Fibroblast of the conjunctiva (primary cell): ENCODE results near the gene HTR6.
"Not testable (repeated sequence)": the region's sequence is repeated elsewhere in the genome, so short reads cannot be mapped to it uniquely, and the experiment has no call there.

Experiments
- DNase-seq: peaks from one replicate; pipeline ENCODE4 v3.0.0-alpha.2; 2010; ENCODE audit warnings: low read depth

HTR6 gene

DNA sequence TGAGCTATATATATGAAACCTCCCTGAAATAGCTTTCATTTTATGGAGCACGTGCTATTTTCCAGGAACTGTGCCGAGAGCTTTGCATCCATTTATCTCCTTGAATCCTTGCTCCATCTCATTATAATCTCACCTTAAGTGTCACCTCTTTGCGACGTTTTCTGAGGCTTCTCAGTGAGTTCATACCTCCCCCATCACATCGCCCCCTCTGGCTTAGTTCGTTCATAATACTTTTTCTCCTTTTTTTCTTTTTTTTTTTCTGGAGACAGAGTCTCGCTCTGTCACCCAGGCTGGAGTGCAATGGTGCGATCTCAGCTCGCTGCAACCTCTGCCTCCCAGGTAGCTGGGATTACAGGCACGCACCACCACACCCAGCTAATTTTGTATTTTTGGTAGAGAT lies 25.4 kb upstream of the HTR6 start:
- DNase-seq, result not testable (repeated sequence)

DNA sequence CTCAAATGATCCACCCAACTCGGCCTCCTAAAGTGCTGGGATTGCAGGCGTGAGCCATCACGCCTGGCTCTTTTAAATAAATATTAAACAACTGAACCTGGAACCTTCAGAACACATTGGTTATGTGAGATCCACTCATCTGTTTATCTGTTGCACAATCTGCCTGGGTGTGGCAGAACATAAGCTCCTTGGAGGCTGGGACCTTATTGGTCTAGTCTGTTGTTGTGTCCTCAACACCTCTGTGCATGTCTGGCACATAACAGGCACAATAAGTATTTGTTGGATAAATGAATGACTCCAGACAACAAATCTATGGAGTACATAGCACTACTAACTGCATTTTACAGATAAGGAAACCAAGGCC lies 24.7 kb upstream of the HTR6 start:
- no peak for DNase-seq

DNA sequence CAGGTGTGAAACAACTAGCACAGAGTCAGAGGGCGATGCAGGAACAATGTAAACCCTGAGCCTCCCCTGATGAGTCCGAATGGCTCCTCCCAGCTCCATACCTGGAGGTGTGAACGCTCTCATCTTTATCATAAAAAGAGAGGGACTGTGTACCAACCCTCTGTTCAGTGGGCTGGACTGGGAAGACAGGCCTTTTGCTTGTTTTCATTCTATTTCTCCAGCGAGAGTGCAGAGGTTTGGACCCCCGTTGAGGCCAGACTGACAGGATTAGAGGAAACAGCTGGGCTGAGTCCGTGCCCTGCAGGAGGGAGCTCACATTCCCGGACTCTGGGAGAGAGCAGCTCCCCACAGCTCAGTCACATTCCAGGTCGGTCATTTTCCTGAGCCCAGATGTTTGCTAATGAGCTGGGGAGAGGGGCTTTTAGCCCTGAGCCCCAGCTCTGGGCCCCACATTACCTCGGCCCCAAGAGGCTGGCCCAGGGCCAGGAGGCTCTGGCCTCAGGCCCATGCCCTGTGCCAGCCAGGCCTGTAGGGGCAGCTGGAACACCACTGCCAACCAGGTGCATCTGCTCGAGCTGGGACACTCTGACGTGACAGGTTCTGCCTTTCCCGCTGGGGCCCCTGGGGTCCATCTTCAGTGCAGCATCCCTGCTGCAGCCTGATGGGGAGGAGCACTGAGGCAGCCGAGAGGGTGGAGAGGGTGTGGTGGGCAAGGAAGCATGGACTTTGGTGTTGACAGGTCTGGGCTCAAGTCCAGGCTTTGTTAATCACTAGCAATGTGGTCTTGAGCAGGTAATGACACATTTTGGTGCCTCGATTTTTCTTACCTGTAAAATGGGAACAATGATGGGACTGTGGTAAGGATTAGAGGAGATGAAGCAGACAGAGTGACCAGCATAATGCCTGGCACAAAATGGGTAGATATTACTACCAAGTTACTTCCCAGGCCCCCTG lies 24.0 kb upstream of the HTR6 start:
- DNase-seq, result no peak

DNA sequence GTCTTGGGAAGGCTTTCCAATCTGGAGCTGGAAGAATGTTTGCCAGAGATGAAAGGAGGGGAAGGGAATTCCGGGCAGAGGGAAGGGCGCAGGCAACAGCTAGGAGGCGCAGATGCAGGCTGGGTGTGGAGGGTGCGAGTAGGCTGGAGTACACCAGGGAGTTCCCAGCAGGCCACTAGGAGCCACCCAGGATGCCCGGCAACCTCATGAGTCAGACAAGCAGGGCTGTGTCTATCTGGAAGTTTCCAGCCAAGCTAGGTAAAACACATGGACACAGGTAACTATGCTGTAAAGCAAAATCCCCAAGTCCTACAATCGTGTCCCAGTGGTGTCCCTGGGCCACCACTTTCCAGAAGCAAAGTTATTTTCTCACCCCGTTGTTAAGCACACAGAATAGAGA lies 21.6 kb upstream of the HTR6 start:
- DNase-seq, result no peak

DNA sequence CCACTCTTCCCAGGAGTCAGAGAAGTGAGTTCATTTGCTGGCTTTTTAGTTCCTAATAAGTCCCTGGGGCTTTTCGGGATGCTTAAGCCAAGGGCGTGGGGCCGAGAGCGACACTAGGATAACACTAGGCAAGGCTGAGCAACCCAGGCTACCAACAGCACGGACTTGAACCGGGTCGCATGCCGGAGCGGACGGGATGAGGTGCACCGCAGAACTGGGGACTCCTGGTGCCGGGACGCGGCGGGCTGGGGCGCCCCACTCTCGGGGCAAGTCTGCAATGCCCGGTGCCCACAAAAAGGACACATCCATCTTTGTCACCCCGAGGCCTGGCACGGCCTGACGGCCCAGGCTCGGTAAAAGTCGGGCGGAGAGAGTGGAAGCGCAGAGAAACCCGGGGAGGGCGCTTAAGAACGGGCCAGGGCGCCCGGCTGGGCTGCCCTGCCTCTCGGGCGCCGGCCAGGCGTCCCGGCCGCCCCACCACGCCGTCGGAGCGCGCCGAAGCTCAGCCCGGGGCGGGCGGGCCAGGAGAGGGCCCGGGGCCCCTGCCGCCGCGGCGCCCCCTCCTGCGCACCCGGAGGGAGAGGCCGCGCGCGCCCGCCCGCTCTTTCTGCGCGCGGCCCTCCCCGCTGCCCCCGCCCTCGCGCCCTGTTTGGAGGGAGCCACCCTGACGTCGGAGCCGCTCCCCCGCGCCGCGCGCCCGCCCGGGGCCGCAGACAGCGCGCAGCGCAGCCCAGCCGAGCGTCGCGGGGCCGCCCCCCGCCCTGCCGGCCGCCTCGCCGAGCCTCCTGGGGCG lies 20.9 kb upstream of the HTR6 start, which contains the start of gene NBL1:
TSS of gene NBL1 (plus strand) at position 710 of the 793 bp plus-strand sequence. CDS start 10,720 bp downstream, outside the sequence.
- no peak for DNase-seq

DNA sequence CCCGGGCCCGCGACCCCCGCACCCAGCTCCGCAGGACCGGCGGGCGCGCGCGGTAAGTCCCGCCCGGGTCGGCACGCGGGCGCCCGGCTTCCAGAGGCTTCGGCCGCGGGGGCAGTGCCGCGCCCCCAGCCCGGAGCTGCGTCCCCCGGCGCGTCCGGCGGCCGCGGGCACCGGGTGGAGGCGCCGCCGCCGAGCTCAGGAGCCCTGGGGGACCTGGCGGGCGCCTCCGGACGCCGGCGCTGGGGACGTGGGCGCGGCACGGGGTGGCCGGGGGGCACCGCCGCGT lies 20.3 kb upstream of the HTR6 start:
- DNase-seq, result no peak

DNA sequence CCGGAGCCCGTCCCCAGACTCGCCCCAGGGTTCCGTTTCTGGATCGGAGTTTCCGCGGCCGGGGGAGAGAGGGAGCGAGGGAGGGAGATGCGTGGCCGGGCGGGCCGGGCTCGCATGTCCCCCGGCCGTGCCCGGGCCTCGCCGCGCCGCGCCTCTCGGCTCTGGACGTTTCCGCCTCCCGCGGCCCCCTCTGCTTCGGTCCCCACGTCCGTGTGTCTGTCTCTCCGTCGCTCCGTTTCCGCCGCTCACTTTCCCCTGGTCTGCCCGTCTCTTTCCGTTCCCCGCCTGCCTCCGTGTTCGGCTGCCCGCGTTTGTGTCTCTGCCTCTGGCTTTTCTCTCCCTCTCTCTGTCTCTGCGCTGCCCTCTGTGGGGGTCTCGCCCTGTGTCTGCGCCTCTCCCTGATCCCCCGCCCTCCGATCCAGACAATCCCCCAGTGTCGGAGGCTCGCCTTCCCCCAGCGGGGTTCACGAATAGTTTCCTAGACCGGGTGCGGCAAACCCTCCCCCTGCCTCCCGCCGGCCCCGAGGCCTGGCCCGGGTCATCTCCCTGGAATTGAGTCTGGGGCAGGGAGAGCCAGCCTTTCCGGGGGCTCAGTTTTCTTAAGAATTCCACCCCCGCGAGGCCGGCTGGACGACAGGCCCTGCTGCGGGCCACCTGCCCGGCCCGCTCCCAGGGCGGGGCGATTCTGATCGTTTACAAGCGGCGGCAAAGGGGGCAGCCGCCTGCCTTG lies 19.8 kb upstream of the HTR6 start:
- DNase-seq, result no peak

DNA sequence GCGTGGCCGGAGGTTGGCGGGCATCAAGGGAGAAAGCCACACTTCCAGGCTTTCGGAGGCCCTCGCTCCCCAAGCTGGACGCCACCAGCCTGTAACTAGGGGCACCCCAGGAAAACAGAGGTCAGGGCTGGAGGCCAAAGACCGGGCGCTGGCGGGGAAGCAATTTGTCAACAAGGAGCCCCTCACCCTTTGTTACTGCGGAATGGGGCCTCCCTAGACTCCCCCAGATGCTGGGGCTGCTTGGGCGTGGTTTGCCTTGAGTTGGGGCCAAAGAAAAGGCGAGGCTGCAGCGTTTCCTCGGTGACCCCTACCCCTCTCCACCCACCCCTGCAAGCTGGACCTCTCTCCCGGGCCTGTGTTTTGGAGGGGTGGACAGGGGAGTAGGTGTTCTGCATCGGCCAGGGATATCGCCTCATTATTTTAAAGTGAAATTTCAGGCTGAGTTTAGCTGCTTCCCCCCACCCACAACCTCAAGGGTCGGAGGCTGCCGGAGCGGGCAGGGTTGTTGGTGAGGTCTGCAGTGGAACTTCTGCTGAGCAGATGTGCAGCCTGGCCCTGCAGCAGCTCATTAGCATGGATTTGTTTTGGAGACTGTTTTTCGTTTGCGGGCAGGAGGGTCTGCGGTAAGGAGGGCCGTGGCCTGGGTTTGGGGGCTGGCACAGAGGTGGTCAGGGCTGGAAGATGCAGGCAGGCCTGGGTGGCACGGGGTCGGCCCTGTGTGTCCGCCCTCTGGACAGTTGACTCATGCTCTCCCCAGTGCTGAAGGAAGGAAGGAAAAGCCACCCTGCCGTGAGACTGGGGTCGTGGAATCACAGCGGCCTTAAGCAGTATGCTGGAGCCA lies 19.0 kb upstream of the HTR6 start:
- DNase-seq, result no peak

DNA sequence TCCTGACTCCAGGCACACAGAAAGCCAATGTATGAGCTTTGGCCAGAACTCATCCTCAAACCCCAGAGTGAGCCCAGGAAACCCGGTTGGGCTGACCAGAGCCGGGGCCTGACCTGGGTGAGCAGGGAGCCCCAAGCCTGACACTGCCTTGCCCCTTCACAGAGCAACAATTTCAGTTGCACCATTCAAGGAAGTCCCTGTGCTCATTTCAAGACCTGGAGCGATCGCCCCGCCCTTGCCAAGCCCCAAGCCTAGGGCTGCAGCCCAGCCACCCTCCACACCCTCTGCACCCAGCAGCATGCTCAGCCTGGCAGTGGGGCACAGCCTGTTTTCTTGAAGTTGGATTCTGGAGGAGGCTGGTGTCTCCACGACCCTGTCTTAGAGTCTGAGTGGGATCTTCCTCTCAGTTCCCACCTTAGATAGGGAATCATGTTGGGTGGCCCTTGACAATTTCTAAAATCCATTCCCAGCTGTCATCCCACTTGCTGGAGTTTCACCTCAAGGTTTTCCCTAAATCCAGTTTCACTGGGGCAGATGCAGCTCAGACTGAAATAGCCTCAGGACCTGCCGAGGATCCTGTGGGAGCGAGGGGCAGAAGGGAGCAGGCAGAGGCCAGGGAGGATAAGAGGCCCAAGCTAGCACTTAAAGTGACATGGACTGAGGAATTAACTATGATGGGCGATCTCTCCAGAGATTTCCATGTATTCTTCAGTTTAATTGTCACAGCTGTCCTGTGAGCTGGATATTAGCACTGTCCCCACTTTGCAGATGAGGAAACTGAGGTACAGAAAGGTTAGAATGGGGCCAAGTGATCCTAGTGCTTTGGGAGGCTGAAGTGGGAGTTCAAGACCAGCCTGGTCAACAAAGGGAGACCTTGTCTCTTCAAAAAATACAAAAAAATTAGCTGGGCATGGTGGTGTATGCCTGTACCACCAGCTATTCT lies 18.0 kb upstream of the HTR6 start:
- no peak for DNase-seq

DNA sequence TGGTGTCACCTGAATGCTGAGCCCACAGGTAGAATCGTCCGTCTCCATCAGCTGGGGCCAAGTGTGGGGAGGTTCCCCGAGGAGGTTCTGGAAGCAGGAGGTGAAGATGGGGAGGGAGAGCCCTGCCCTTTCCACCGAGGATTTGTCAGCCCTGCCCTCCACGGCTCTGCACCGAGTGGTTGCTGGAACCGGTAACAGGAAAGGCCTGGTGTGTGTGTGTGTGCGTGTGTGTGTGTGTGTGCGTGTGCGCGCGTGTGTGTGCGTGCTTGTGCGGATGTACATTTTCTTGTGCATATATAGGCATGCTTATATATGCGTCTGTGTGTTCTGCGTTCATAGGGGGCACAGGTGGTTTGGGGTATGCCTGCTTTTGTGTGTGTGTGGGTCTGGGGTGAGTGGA lies 17.0 kb upstream of the HTR6 start:
- no peak for DNase-seq

DNA sequence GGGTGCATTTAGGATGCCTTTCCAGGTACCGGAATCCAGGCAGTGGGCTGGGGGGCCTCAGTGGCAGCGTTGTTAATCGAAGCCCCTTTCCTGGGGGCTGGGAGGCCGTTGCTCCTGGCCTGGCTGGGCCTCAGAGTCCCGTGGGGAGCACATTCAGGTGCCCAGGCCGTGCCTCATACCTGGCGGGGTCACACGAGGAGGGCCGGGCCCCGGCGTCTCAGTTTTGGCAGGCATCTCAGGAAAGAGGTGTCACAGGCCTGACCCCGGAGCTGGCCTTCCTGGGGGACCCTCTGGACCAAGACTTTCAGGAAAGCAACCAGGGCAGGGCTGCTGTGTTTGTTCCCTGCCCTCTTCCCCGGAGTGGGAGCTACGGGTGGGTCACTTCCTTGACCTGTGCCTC lies 16.4 kb upstream of the HTR6 start:
- DNase-seq, result no peak

DNA sequence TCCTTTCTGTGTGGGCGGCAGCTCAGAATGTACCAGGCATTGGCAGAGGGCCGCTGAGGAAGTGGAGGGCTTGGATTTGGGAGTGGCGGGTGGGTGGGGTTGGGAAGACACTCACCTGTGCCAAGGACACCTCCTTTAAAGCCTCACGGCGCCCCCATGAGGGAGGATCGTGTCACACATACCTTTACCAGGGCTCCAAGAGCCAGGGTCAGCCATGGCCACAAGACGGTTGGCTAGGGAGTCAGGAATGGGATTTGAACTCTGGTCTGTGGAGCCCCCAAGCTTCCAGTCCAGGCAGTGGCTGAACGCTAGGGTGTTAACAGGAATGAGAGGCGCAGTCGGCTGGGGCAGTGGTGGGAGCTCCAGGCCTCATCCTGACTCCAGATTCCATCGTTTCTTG lies 16.0 kb upstream of the HTR6 start:
- no peak for DNase-seq

DNA sequence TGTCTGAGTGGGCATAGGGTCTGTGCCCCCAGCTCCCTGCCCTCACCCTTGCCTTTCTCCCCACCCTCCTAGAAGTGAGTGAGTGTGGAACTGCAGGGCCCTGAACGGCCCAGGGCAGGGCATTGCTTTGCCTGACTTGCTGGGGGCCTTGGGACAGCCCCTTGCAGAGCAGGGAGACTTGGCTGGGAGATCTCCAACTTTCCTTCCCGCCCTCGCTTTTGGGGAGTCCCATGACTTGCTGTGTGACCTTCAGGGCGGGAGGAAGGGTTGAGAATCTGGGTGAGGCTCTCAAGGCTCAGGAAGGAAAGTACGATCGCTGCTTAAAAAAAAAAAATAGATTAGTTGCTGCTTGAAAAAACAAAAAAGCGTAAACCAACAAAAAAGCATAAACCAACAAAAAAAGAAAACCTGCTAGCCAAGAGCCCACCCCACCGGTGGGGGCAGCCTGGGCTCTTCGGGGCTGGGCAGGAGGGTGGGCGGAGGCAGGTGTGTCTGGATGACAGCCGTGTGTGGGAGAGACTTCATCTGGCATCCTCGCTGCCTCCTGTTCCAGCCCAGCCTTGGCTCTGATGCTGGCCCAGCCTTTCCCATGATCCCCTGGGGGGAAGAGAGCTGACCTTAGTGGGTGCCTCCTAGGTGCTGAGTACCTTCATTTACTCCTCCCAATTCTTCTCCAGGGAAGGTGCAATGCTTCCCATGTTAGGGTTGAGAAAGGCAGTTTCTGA lies 14.1 kb upstream of the HTR6 start:
- DNase-seq, result no peak

DNA sequence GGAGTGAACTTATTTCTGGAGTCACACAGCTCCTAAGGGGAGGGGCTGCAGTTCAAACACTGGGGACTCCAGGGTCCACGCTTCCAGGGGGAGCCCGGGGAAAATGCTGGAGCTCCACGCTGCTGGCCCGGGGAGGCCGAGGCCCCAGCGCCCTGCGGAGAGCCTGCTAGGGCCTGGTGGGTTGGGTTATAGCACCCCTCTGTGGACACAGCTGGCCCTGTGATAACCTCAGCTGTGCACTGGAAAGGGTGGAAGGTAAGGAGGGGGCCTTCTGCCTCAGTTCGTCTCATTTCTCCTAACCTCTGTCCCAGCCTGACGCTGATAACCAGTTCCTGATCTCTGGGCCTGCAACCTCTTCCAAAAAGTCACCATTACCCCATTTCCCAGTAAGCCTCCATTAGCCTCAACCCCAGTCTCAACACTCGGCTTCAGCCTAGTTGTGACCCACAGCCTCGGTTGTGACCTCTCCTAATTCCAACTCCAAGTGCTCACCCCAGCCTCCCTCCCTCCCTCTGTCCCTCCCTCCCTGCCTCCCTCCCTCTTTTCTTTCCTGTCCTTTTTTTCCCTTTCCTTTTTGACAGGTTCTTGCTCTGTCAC lies 13.4 kb upstream of the HTR6 start:
- no peak for DNase-seq

DNA sequence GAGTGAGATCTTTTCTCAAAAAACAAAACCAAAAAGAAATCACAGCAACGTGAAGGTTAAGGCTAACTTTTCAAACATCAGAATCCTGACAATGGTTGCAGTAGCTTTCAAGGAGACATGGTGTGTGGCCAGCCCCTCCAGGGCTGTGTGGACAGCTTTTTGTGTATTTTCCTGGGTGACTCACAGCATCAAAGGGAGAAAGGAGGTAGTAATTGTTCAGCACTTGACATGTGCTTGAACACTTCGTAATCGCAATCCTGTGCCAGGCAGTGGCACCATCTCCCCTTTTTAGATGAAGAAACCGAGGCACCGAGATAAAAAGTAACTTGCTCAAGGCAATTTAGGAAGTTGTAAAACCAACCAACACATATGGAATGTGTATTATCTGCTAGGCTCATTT lies 10.3 kb upstream of the HTR6 start:
- DNase-seq, result no peak

DNA sequence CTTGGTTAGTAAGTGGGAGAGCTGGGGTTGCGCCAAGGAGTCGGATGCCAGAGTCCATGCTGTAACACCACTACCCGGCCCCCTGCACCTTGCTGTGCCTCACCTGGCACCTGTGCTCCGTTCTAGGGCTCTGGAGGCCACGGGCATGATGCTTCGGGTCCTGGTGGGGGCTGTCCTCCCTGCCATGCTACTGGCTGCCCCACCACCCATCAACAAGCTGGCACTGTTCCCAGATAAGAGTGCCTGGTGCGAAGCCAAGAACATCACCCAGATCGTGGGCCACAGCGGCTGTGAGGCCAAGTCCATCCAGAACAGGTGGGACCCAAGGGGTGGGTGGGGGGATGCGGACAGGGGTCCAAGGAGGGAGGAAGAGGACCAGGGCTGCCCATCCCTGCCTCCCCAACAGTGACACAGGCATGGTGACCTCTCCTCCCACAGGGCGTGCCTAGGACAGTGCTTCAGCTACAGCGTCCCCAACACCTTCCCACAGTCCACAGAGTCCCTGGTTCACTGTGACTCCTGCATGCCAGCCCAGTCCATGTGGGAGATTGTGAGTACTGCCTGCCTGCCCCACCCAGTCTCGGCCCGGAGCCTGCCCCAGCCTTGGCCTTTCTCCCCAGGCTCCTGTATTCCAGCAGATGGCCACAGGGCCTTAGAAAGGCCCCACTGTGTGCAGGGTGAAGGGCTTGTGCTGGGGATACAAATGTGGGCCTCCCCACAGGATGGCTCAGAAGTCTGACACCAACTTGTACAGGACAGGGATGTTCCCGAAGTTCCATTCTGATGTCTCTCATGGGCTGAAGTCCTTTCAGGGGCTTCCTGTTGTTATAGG lies 9.6 kb upstream of the HTR6 start:
- no peak for DNase-seq

DNA sequence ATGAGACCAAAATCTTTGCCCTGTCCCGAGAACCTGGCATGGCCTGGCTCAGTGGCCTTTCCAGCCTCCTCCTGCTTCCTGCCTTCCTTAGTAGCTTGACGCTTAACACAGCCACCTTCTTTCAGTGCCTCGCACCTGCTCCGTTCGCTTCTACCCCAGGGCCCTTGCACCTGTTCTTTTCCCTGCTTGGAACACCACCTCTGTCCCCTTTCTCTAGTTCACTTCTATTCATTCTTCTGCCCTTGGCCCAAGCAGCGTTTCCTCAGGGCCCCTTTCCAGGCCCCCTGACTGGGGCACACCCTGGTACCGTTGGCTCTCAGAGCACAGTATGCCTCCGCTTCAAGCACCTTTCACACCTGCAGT lies 9.0 kb upstream of the HTR6 start:
- no peak for DNase-seq

DNA sequence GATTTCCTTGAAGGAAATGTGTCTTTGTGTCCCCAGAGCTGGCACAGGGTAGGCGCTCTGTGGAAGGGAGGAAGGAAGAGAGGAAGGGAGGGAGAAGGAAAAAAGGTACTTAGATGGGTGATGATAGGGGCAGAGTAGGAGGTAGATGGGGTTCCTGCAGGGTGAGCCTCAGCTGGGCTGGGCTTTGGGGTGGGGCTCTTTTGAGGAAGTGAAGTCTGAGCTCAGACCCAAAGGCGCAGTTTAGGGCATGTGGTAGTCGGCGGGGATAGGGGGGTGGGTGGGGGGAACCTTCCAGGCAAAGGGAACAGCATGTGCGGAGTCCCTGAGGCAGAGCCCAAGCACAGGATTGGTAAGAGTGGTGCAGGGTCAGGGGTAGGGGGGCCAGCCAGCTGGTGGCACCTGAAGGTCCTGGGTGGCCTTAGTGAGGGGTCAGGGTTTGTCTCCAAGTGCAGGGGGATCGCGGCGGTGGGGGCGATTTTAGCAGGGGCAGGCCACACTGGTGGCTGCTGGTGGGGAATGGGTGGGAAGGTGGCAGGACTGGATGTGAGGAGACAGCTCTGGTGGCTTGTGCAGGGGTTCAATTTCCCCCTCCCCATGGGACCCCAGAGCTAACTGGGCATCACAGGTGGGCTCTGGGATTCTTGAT lies 8.4 kb upstream of the HTR6 start:
- no peak for DNase-seq
